Fibroblast of skin of abdomen (primary cell): Measurements from ENCODE around the gene CTNNBIP1.
A peak's percentile ranks its signal among the peaks of the same experiment; 100 is the strongest.

Experiments used
- DNase-seq: peaks from one replicate; pipeline ENCODE4 v3.0.0-alpha.2; 2013

CTNNBIP1 gene

DNA sequence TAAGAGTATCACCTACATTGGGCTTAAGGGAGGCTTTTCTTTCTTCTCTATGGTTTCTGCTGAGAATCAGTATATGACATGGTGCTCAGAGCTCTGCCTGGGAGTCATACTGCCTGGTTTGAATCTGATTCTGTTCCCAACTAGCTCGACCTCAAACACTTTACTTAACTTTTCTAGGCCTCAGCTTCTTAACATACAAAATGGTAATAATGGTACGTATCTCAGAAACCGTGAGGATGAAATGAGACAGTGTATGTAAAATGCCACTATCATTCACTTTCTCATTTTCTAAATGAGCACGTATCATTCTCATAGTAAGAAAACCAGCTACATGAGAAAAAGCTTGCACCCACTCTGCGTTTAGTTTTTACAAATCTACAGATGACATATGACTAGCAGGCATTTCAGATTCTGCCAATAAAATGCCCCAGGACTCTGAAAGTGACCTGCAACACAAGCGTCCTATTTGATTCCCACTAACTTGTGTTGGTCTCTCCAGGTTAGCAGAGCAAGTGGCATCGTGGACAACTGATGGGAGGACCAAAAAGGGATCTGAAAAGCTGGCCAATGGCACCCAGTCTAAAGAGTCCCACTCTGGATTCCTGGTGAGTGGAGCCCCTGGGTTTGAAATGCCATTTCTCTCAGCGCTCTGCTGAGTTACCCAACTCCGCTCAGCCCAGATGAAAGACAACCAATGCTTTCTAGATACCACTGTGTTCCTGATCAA is 6.1 kb downstream of the CTNNBIP1 start:
- DNase-seq, result no peak

GRCh38 chr1:9902060-9902452 is 8.0 kb downstream of the CTNNBIP1 start:
- no peak for DNase-seq

GRCh38 chr1:9901148-9902059 is 8.7 kb downstream of the CTNNBIP1 start:
- no peak for DNase-seq

- no peak for DNase-seq
Measured at GRCh38 chr1:9900142-9901043, 9.7 kb downstream of the CTNNBIP1 start.

DNA sequence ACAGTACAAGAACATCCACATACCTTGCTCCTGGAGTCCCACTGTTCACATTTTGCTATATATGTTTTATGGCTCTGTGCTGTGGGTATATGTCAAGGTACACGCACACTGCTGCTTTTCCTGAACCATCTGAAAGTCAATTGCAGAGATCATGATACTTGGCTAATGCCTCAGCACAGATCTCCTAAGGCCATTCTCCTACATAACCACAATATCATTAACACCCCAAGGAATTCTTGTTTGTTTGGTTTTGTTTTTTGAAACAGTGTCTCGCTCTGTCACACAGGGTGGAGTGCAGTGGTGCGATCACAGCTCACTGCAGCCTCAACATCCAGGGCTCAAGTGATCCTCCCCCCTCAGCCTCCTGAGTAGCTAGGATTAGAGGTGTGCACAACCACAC is 16.0 kb downstream of the CTNNBIP1 start:
- DNase-seq, result no peak

- DNase-seq, result peak; percentile 79
Measured at GRCh38 chr1:9892563-9893528, 17.2 kb downstream of the CTNNBIP1 start.

DNA sequence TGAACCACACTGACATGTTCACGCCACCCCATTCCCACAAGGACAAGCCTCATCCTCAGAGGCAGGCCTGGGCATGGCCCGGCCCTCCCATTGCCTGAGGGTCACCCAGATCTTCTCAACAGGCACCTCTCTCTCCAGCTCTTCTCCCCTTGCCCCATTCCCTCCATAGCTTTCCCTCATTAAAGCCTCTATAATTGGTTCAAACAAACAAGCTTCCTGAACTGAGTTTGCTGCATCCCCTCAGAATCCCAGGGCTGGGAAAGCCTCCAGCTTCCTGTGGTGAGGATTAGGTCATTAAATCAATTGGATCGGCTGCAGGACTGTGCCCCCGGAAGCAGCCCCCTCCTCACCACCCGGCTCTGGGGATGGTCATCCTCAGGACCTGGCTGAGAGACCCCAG is 18.9 kb downstream of the CTNNBIP1 start:
- DNase-seq, result peak; percentile 36

GRCh38 chr1:9890224-9890731 is 19.8 kb downstream of the CTNNBIP1 start:
- DNase-seq, result peak; percentile 95

DNA sequence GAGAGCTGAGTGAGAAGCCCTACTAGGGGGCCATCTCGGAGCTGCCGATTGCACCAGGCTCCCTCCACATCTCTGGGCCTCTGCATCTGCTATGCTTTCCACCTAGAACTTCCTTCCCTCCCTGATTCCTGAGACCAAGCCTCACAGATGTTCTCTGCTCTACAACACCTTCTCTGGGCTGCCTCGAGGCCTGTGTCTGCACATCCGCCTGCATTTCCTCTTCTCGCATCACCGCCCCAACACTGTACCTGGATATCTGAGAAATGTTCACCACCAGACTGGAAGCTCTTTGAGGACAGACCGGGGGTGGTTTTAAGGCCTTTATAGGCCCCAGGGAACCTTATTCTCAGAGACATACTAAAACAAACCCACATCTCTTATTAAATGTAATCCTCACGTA is 20.7 kb downstream of the CTNNBIP1 start:
- no peak for DNase-seq

DNA sequence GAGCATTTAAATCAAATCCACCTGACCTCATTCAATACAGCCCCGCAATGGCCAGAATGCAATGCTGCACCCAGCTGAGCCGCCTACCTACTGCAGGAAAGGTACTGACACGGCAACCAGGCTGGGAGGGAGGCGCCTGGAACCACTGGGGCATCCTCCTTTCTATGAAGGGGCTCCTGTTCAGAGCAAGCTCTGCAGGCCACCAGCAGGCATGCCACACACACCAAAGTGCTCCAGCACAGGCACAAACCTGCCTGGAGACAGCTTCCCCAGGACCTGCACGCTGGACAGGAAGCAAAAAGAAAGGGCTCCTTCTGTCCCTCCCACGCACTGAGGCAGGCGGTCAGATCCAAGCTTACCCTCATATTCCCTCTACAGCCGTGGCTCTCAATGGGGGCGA is 21.2 kb downstream of the CTNNBIP1 start:
- no peak for DNase-seq

- DNase-seq, result no peak
Measured at GRCh38 chr1:9887070-9887469, 23.0 kb downstream of the CTNNBIP1 start.

DNA sequence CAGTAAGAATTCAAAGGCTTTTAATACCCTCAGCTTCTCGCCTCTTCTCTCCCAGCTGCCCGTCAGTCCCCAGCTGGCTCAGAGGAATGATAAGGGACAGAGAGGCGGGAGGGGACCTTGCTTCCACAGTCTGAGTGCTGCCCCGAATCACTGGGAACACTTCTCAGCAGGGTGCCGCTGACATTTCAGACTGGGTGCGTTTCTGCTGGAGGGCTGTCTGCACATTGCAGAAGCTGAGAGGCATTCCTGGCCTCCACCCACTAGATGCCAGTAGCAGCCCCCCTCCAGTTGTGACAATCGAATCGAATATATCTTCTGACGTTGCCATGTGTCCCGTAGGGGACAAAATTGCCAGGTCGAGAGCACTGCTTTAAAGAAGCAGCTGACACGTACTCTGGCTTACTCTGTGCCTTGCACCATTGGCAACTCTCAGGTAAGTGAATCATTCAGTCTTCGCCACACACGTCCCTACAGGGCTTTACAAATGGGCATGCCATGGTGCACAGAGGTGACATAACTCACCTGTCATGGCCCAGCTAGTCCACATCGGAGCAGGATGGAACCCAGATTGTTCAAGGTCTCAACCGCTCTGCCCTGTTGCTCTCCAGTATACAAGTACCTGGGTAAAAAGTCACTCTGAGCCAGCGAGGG is 23.9 kb downstream of the CTNNBIP1 start:
- DNase-seq, result no peak

GRCh38 chr1:9884805-9885204 is 25.3 kb downstream of the CTNNBIP1 start:
- DNase-seq, result no peak

DNA sequence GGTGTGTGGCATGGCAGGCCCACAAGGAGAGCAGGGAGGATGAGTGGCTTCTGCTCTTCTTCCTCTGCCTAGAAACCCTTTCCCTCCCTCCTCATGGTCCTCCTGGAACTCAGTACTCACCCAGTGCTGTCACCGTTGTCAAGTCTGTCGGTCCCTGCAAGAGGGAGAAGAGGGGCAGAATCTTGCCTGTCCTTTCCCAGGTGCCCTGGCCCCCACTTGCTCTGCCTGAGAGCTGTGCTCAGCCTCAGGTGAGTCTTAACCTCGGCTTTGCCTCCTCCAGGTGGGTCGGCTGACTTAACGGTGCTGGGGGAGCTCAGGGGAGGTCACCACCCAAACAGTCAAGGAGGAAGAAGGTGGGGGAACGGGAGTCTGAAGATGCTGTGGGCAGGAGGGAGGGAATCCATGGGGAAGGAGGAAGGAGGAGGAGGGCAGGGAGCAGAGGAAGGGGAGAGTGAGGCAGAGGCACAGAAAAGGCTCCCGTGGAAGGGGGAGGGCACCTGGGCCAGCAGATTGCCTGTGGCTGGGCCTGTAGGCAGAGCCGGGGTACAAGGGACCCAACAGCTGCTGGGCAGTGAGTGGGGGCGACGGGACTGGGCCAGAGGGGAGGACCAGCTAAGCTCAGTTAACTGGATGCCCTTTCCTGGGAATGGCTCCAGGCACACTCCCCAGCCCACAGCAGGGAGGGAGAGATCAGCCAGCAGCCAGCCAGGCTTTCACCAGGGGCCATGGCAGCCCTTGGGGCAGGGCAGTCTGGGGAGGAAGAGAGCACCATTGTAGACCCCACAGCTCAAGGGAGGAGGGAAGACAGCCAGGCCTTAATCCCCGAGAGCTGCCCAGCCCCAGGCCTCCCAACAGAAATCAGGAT is 26.3 kb downstream of the CTNNBIP1 start:
- no peak for DNase-seq

DNA sequence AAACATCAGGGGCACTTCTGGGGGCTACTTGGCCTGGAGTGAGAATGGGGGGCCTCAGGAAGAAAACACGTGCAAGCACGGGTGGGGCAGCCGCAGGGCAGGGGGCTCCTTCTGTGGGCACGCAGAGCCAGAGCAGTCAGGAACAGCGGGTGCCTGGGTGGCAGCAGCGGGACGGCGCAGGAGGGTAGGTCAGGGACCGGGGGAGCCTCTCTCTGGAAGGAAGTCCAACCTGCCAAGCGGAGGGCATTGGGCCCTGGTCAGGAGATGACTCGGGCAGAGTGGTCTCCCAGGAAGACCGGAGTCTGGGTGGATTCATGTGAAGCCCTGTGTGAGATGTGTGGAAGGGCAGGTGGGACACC is 27.1 kb downstream of the CTNNBIP1 start:
- DNase-seq, result no peak

DNA sequence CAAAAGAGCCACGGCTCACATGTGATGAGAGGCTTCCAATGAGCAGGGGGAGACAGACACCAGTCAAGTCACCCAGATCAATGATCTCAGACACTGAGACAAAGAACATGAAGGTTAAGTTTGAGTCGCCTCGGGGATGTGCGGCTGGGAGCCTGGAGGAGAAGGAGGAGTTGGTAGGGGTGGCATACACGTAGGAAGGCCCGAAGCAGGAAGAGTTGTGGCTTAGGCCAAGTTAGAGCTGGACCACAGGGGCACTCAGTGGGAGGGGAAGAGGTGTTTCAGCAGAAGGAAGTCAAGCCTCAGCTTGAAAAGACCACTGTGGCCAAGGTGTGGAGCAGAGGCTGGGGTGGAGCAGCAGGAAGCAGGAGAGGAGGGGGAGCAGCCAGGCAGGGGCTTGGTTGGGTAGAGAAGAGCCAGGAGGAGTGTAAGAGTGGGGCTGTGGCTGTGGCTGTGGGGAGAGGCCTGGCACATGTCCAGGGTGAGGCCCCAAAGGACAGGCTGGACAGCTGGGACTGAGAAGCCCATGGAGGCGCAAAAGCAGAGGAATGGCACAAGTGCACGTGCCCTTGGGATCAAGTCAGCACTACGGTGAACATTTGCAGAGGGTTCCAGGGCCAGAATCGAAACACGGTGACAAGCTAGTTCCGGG is 27.6 kb downstream of the CTNNBIP1 start:
- no peak for DNase-seq

GRCh38 chr1:9881838-9882249 is 28.2 kb downstream of the CTNNBIP1 start:
- DNase-seq, result peak; percentile 45

DNA sequence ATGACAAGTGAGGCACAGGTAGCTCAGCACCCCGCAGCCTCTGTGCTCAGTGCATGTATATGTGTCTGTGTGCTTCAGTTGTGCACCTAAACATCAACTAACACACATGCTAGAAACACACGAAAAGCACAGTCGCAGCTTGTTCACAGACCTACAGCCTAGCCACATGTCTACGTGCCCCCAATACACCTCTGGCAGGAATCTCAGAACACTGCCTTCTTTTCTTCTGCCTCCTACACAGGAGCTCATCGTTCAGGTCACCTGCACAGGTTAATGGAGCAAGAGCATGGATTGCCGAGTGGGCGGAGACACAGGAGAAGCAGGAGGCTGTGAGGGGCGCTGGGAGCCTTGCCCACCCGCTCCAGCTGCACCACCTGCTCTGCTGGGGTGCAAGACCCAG is 31.7 kb downstream of the CTNNBIP1 start:
- DNase-seq, result no peak

- no peak for DNase-seq
Measured at GRCh38 chr1:9877962-9878361, 32.1 kb downstream of the CTNNBIP1 start.
